Measurements from ENCODE around the gene COX19. TPM values are rescaled to one million over a fixed set of nuclear protein-coding genes. Genes with fewer than 3 reads are reported as not detected.

Gene COX19
- total RNA-seq = 9.3 and 9.5 TPM in 2 replicates

GRCh38 chr7:974820-975681 is at the start of gene COX19:
COX19 (minus strand) TSS chr7:975549; CDS start chr7:975509, 40 bp downstream.

GRCh38 chr7:983004-983615 is 7.8 kb upstream of the COX19 start, which contains the start of gene CYP2W1:
CYP2W1 (plus strand) TSS chr7:983181; CDS start chr7:983212, 31 bp downstream.

GRCh38 chr7:954330-955238 is 20.8 kb downstream of the COX19 start, which contains the start of gene ADAP1:
ADAP1 (minus strand) TSS chr7:954680; CDS start chr7:954477, 203 bp downstream.

Small RNA genes within 50 kb of the gene (small RNA-seq; reads per million reads assigned to genes)
- 79.8 reads per million, percentile 98 among the genes with 10 or more reads in this experiment for gene MIR339

Other genes starting within 250 kb of the COX19 start
- 48.1 and 55.5 TPM in 2 replicates for gene DNAAF5, start 248.8 kb downstream of the COX19 start, total RNA-seq
- 35.1 and 39.5 TPM in 2 replicates for gene PRKAR1B, start 248.3 kb downstream of the COX19 start, total RNA-seq
- gene SUN1, start 143.1 kb downstream of the COX19 start, total RNA-seq = 113 and 234 TPM in 2 replicates
- gene GET4, start 99.0 kb downstream of the COX19 start, total RNA-seq = 27.5 and 34.9 TPM in 2 replicates
- 0.65 and 1.4 TPM in 2 replicates for gene ADAP1, start 20.9 kb downstream of the COX19 start, total RNA-seq
- not detected in 2 replicates for gene CYP2W1, start 7.6 kb upstream of the COX19 start, total RNA-seq
- 13.5 and 29.4 TPM in 2 replicates for gene GPR146, start 69.0 kb upstream of the COX19 start, total RNA-seq
- 2.3 and 4.5 TPM in 2 replicates for gene GPER1, start 112.6 kb upstream of the COX19 start, total RNA-seq
- gene ZFAND2A, start 184.6 kb upstream of the COX19 start, total RNA-seq = 17.6 and 17.9 TPM in 2 replicates

All from vein endothelial cell (primary cell).